ENCODE results near the gene HLA-A. TPM values are rescaled to one million over a fixed set of nuclear protein-coding genes. Genes with fewer than 3 reads are reported as not detected.

Gene HLA-A
- total and polyA plus RNA-seq, 9 of the 15 experiments (the other 6 are each of a cell fraction or from before 2014, with no cell fraction given): 0.46 to 3.3 TPM; not detected in 7

- TF ChIP-seq MGA (IDR thresholded peaks at IDR 0.05) (0 out of 2 replicates have a peak, but pooled peaks have one; percentile 14), MEIS2 (IDR thresholded peaks at IDR 0.05; ENCODE audit: partially characterized antibody) (peak; percentile 68), PBX2 (CRISPR knock-in tag; IDR thresholded peaks at IDR 0.05; ENCODE audit: low read depth) (0 out of 2 replicates have a peak, but pooled peaks have one; percentile 9), PBX2 (tag; conservative IDR thresholded peaks at IDR 0.05; ENCODE audit: low read depth) (no peak), THAP12 (CRISPR knock-in tag; IDR thresholded peaks at IDR 0.05) (no peak), HDGF (IDR thresholded peaks at IDR 0.05) (no peak), ZFP91 (CRISPR knock-in tag; IDR thresholded peaks at IDR 0.05) (no peak), XRCC3 (IDR thresholded peaks at IDR 0.05) (no peak), NR3C1 (CRISPR knock-in tag; IDR thresholded peaks at IDR 0.05) (no peak), XRCC4 (IDR thresholded peaks at IDR 0.05; ENCODE audit: extremely low read depth, insufficient read depth, insufficient read length) (no peak)
Measured at GRCh38 chr6:29968130-29968529, 25.8 kb downstream of the HLA-A start (continued).
